ENCODE measurements around the gene ABCF1. TPM values are rescaled to one million over a fixed set of nuclear protein-coding genes. Genes with fewer than 3 reads are reported as not detected.
"Not testable (repeated sequence)": the region's sequence is repeated elsewhere in the genome, so short reads cannot be mapped to it uniquely, and the experiment has no call there.

The ABCF1 gene
- total RNA-seq, 3 donors from 2014 or later (not counting 1 experiment from before 2014, with no cell fraction given) = 91.4 to 138 (median 138) TPM

DNA sequence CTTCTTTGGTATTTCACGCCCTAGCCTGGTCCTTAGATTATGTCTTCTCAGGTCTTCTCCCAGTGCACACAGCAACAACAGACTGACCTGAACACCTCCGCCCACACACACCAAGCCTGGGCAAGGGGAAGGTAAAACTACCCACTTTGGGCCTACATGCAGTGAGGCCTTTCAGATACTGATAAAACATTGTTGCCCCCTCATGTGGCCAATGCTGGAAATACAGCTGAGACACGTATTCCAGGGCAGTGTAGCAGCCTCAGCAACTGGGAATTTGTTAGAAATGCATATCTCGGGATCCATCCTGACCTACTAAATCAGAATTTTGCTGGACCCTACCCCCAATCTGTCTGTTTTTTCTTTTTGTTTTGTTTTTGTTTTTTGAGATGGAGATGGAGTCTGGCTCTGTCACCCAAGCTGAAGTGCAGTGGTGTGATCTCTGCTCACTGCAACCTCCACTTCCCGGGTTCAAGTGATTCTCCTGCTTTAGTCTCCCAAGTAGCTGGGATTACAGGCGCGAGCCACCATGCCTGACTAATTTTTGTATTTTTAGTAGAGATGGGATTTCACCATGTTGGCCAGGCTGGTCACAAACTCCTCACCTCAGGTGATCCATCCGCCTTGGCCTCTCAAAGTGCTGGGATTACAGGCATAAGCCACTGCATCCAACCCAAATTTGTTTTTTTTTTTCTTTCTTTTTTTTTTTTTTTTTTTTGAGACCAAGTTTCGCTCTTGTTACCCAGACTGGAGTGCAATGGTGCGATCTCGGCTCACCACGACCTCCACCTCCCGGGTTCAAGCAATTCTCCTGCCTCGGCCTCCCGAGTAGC lies 26.3 kb downstream of the ABCF1 start:
- not testable (repeated sequence) for H3K27ac ChIP-seq (ENCODE audit: low read length); H3K9me3 Mint-ChIP-seq; H3K4me3 ChIP-seq (ENCODE audit: low read length); H3K4me3 Mint-ChIP-seq; H3K27me3 ChIP-seq (ENCODE audit: control insufficient read depth, insufficient read depth, low read length); H3K36me3 Mint-ChIP-seq; H3K9me3 ChIP-seq (ENCODE audit: control insufficient read depth, insufficient read depth, low read length); H3K27me3 Mint-ChIP-seq (ENCODE audit: low read depth in 2 of 2)
- ATAC-seq (peak; percentile 78 to 93 (median 85)), DNase-seq (peak; percentile 74 to 89)
- H3K27ac Mint-ChIP-seq = peak overlapping the region; percentile 66 to 81
- peaks cover 24 to 28% of the 10 kb centered on the region in 2 donors for H3K4me1 Mint-ChIP-seq
- peak; percentile 82 for TF ChIP-seq CTCF (IDR thresholded peaks at IDR 0.05)
- peaks cover 39% of the 10 kb centered on the region for H3K36me3 ChIP-seq (ENCODE audit: control insufficient read depth, insufficient read depth, low read length)
- intact Hi-C loops (cut with micrococcal nuclease) = loop anchor here (1.0 kb wide), 2 partner anchors 56 to 114 kb away; no protein-coding TSS in a partner anchor
- WGBS (ENCODE audit: insufficient coverage) = 77% methylated on average over 14 of the region's 15 CpGs
- peaks cover 33% of the 10 kb centered on the region for H3K4me1 ChIP-seq (ENCODE audit: control insufficient read depth, insufficient read depth, low read length)

- Histone ChIP-seq H3K27me3 (ENCODE audit: control insufficient read depth, insufficient read depth, low read length) (no peaks in the 10 kb centered on the region), H3K36me3 (ENCODE audit: control insufficient read depth, insufficient read depth, low read length) (peaks cover 50% of the 10 kb centered on the region), H3K27ac (ENCODE audit: low read length) (no peak overlapping the region), H3K4me3 (ENCODE audit: low read length) (no peak overlapping the region), H3K9me3 (ENCODE audit: control insufficient read depth, insufficient read depth, low read length) (no peaks in the 10 kb centered on the region), H3K4me1 (ENCODE audit: control insufficient read depth, insufficient read depth, low read length) (peaks cover 33% of the 10 kb centered on the region)
- no peak for TF ChIP-seq CTCF (IDR thresholded peaks at IDR 0.05)
- H3K9me3 Mint-ChIP-seq = no peaks in the 10 kb centered on the region
- H3K36me3 Mint-ChIP-seq = peaks cover 15% of the 10 kb centered on the region
- H3K27ac Mint-ChIP-seq = no peak overlapping the region
- H3K4me3 Mint-ChIP-seq = no peak overlapping the region
- DNase-seq (no peak), ATAC-seq (no peak)
- intact Hi-C loops (cut with micrococcal nuclease) = no loop called here
- peaks cover 36 to 37% of the 10 kb centered on the region in 2 donors for H3K4me1 Mint-ChIP-seq
- 87% methylated on average over 12 of the region's 12 CpGs for WGBS (ENCODE audit: insufficient coverage)
- no peaks in the 10 kb centered on the region for H3K27me3 Mint-ChIP-seq (ENCODE audit: low read depth in 2 of 2)
Measured at GRCh38 chr6:30598912-30599624, 27.8 kb downstream of the ABCF1 start.

- Histone ChIP-seq H3K27ac (ENCODE audit: low read length) (no peak overlapping the region), H3K4me1 (ENCODE audit: control insufficient read depth, insufficient read depth, low read length) (peaks cover 33% of the 10 kb centered on the region), H3K9me3 (ENCODE audit: control insufficient read depth, insufficient read depth, low read length) (no peaks in the 10 kb centered on the region), H3K4me3 (ENCODE audit: low read length) (no peak overlapping the region), H3K36me3 (ENCODE audit: control insufficient read depth, insufficient read depth, low read length) (peaks cover 50% of the 10 kb centered on the region), H3K27me3 (ENCODE audit: control insufficient read depth, insufficient read depth, low read length) (no peaks in the 10 kb centered on the region)
- Mint-ChIP-seq H3K4me1 (peaks cover 37 to 40% of the 10 kb centered on the region in 2 donors), H3K4me3 (no peak overlapping the region), H3K9me3 (no peaks in the 10 kb centered on the region), H3K36me3 (peaks cover 21% of the 10 kb centered on the region), H3K27ac (peak overlapping the region; percentile 70 to 73), H3K27me3 (ENCODE audit: low read depth in 2 of 2) (no peaks in the 10 kb centered on the region)
- ATAC-seq (no peak), DNase-seq (no peak)
- intact Hi-C loops (cut with micrococcal nuclease) = no loop called here
- TF ChIP-seq CTCF (IDR thresholded peaks at IDR 0.05) = no peak
- WGBS (ENCODE audit: insufficient coverage) = 94% methylated on average over 13 of the region's 13 CpGs
Measured at GRCh38 chr6:30599625-30600324, 28.5 kb downstream of the ABCF1 start.
